HG03354 (cell line): ENCODE results near the gene NELFA.
"Not testable (repeated sequence)": the region's sequence is repeated elsewhere in the genome, so short reads cannot be mapped to it uniquely, and the experiment has no call there.

Experiments used
- ATAC-seq: cut with Tn5 transposase; IDR thresholded peaks from one replicate; pipeline ENCODE4 v1.9.1; 2021; ENCODE audit warnings: mild to moderate bottlenecking; ENCODE audit not compliant: unreplicated experiment, poor library complexity, severe bottlenecking

Gene NELFA

DNA sequence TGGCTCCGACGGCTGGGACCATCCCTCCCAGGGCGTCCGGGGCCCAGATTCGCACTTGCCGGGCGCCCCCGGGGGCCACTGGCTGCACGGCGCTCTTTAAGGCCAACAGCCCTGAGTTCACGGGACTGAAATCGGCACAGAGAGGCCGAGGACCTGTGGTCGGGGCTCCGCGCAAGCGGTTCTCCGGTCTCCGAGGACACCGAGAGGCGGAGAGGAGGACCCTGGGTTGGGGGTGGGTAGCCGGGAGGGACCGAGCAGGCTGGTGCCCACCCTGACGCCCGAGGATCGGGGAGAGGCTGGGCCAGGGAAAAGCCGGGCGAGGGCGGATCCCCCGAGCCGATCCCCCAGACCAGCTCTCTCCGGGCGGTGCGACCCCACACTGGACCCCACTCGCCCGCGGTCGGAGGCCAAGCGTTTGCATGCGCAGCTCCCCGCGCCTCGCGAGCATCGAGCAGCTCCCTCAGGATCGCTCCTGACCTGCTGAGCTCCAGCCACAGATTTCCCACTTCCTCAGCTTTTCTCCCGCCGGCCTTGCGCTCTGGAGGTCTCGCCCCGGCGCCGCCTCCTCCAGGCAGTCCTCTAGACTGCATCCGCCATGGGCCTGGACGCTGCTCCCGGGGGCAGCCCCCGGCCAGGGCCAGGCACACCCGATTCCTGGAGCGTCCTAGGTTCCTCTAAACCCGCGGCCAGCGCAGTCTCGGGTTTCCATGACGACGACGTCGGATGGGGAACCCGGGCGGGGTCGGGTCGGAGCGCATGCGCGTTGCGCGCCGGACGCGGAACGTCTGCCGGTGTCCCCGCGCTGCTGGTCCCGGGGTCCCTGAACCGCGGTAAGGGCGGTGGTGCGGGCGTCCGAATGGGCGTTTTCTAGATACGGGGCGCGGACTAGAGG, 32.7 kb upstream of the NELFA start:
- peak; percentile 71 for ATAC-seq

- ATAC-seq, result no peak
Observed at GRCh38 chr4:2040391-2041238, 31.8 kb upstream of the NELFA start.

DNA sequence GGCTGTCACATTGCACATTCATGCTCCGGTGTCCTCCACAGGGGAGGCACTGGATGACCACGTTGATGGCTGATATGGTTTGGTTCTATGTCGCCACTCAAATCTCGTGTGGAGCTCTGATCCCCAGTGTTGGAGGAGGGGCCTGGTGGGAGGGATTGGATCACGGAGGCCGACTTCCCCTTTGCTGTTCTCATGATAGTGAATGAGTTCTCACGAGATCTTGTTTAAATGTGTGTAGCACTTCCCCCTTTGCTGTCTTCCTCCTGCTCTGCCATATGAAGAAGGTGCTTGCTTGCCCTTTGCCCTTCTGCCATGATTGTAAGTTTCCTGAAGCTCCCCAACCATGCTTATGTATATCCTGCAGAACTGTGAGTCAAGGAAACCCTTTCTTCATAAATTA, 28.1 kb upstream of the NELFA start:
- ATAC-seq, result no peak

DNA sequence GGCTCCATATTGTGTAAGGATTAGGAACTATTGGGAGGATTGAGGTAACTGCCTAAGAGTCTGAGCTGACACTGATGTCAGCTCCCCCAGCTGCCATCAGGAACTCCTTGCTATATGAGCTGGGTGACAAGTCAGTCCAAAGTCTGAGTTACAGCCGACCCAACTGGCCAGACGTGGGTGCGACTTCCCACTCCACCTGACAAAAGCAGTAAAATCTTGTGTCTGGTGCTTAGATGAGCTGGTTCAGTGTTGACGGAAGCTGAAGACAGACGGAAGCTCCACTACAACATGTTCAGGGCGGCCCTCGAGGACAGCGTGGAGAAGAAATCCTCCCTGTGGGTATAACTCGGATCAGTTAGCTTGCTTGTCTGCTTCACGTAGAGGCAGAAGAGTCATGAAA, 27.6 kb upstream of the NELFA start:
- no peak for ATAC-seq

DNA sequence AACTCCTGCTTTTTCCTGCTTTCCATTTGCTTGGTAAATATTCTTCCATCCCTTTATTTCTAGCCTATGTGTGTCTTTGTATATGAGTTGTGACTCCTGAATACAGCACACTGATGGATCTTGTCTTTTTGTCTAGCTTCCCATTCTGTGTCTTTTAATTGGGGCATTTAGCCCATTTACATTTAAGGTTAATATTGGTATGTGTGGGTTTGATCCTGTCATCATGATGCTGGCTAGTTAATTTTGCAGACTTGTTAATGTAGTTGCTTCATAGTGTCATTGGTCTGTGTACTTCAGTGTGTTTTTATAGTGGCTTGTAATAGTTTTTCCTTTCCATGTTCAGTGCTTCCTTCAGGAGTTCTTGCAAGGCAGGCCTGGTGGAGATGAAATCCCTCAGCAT, 22.4 kb upstream of the NELFA start:
- not testable (repeated sequence) for ATAC-seq

DNA sequence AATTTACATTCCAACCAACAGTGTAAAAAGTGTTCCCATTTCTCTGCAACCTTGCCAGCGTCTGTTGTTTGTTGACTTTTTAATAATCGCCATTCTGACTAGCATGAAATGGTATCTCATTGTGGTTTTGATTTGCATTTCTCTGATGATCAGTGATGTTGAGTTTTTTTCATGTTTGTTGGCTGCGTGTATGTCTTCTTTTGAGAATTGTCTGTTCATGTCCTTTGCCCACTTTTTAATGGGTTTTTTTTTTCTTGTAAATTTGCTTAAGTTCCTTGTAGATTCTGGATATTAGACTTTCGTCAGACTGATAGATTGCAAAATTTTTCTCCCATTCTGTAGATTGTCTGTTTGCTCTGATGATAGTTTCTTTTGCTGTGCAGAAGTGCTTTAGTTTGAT, 18.3 kb upstream of the NELFA start:
- ATAC-seq, result not testable (repeated sequence)

DNA sequence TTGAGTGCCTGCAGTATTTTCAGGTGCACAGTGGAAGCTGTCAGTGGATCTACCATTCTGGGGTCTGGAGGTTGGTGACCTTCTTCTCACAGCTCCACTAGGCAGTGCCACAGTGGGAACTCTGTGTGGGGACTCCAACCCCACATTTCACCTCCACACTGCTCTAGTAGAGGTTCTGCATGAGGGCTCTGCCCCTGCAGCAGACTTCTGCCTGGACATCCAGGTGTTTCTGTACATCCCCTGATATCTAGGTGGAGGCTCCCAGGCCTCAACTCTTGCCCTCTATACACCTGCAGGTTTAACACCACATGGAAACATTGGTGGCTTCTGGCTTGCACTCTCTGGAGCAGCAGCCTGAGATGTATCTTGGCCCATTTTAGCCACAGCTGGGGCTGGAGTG, 17.0 kb upstream of the NELFA start:
- ATAC-seq, result no peak

GRCh38 chr4:2024683-2025082, 15.9 kb upstream of the NELFA start:
- ATAC-seq, result no peak

- not testable (repeated sequence) for ATAC-seq
Observed at GRCh38 chr4:2021358-2022018, 12.7 kb upstream of the NELFA start.

- ATAC-seq, result no peak
Observed at GRCh38 chr4:2015008-2015407, 6.2 kb upstream of the NELFA start.

DNA sequence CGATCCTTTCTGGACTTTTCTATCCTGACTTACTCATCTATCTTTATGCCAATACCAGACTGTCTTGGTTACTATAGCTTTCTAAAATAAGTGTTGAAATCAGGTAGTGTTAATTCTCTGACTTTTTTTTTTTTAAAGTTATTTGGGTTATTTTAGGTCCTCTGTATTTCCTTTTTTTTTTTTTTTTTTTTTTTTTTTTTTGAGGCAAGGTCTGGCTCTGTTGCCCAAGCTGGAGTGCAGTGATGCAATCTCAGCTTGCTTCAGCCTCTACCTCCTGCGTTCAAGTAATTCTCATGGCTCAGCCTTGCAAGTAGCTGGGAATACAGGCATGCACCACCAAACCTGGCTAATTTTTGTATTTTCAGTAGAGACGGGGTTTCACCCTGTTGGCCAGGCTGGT, 2.8 kb upstream of the NELFA start:
- ATAC-seq, result no peak

DNA sequence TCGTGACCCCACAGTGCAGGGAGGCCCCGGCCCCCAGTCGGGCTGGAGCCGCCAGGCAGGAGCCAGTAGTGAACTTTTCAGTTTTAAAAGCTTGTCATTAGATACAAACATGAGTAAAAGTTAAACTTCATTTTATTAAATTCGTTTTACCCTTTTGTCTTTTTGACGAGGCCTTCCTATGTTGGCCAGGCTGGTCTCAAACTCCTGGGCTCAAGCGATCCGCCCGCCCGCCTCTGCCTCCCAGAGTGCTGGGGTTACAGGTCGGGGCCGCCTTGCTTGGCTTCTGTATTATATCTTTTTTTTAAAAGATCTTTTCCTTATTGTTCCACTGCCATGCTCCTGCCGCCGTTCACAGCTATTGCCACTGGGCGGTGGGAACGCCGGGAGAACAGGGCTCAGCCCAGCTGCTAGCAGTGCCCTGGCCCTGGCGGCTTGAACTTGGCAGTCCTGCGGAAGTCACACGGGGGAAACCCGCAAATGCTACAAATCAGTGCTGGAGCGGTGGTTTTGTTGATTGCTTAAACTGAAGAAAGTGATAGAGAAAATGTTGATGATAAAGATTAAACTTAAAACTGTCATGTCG, 968 bp upstream of the NELFA start:
- ATAC-seq, result peak; percentile 3

DNA sequence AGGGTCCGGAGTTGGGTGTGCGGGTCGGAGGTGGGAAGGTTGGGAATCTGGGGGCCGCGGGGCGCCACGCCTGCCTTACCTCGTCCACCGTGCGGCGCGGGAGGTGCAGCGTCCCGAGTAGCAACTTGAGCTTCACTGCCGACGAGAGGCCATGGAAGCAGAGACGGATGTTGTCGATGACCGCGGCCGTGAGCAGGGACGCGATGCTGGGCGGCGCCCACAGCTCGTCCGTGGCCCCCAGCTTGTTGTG, 178 bp downstream of the NELFA start:
- no peak for ATAC-seq

DNA sequence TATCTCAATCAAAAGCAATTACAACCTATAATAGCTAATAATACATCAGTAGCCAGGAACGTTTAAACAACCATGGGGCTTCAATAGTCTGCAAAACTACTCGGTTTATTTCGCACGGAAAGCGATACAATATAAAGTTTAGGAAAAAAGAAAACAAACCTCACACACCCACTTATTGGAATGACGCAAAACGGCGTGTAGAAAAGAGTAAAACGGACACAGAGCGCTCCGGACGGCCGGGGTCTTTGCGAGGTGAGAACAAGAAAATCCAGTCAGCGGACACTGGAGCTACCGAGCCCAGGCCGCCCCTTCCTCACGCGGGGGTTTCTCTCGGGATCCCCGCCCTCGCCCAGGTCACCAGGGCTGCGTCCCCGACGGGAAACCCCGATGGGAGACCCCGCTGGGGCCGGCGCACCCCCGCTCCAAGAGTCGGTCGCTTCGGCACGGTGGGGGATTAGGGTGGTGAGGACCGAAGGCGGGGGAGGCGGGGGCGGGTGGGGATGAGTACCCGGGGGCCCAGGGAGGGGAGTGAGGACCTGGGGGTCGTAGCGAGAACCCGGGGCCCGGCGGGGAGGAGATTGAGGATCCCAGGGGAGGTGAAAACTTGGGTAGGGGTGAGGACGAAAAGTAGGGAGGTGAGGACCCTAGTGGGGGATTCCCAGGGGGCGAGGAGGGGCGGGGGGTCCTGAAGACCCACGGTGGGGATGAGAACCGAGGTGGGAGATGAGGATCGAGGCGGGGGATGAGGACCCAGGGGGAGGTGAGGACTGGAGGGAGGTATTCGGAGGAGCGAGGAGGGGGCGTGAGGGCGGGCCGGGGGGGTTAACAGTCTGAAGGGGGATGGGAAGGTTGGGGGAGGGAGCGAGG, 737 bp downstream of the NELFA start:
- no peak for ATAC-seq

DNA sequence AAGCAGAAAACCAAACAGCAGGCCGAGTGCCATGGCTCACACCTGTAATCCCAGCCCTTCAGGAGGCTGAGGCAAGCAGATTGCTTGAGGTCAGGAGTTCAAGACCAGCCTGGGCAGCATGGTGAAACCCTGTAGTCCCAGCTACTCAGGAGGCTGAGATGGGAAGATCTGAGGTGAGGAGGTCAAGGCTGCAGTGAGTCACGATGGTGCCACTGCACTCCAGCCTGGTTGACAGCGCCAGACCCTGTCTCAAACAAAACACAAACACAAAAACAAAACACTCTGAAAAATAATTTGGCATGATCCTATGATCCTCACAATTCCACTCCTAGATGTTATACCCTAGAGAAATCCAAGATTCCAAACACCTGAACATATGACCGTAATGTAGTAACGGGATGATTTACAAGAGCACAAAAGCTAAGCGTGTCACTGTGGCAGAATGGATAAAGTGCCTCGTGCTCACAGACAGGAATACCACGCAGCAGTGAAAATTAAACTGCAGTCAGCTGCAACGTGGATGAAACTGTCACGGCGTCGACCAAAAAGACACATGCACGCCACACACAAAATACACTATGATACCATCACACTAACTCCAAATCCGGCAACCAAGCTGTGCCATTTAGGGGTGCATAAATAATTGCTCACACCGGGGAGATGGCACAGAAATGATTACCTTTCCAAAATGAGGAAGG, 1.7 kb downstream of the NELFA start:
- ATAC-seq, result no peak

GRCh38 chr4:2006367-2006766, 2.4 kb downstream of the NELFA start:
- ATAC-seq, result no peak

DNA sequence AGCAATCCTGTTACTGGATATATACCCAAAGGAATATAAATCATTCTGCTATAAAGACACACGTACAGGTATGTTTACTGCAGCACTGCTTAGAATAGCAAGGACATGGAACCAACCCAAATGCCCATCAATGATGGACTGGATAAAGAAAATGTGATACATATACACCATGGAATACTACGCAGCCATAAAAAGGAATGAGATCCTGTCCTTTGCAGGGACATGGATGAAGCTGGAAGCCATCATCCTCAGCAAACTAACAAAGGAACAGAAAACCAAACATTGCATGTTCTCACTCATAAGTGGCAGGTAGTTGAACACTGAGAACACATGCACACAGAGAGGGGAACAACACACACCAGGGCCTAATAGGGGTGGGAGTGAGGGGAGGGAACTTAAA, 5.4 kb downstream of the NELFA start:
- ATAC-seq, result not testable (repeated sequence)

- not testable (repeated sequence) for ATAC-seq
Observed at GRCh38 chr4:1999308-1999707, 9.5 kb downstream of the NELFA start.

GRCh38 chr4:1998296-1998695, 10.5 kb downstream of the NELFA start:
- ATAC-seq, result no peak
